GM19099 (cell line): ENCODE results near the gene CNTFR.

ENCODE experiments used
- POLR2A ChIP-seq: IDR thresholded peaks from 3 replicates; pipeline ENCODE4 v1.6.1; 2011; ENCODE audit warnings: low read depth; ENCODE audit not compliant: insufficient read length; ENCODE audit errors: extremely low read depth

CNTFR gene

DNA sequence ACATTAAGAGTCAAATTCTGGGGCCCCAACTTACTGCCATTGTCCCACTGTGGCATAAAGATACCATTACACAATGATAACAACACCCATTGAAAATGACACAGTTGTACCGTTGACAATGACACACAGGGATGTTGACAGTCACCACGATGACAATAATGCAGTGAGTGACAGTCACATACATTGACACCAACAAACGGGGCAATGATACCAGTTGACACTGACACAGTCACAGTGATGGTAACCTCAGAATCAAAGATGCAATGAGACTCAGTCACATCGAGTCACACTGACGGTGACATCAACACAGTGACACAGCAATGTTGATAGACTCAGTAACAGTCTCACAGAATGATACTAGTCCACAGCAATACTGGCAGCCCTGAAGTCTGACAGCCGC lies 16.9 kb downstream of the CNTFR start:
- TF ChIP-seq POLR2A, result no peak

DNA sequence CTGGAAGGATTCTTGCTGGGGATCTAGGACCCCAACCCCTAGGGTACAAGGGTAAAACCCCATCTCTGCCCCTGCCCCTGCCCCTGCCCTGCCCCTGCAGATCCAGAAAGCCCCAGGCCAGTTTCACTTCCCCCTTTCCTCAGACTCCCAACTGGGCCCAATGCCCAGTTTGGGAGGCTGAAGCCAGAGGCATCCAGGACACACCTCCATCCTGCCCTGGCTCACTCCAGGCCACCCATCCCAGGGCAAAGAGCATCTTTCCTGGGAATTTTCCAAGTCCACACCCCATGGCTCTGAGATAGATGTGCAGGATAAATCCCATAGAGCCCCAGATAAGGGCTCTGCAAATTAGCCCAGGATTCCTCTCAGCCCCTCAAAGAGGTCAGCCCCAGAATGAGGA lies 17.4 kb downstream of the CNTFR start:
- TF ChIP-seq POLR2A, result no peak

DNA sequence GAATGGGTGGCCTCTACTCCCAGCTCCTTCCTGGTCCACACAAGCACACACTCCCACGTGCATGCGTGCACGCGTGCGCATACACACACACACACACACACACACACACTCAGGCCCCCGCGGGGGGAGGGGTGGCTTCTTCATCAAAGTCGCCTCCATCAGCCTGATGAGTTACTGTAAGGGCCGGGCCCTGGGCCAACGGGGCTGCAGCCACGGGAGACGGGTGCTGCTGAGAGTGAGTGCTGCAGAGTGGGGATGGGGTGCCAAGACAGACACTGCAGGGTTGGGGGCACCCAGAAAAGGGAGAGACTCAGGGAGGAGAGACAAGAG lies 18.1 kb downstream of the CNTFR start:
- TF ChIP-seq POLR2A, result no peak

DNA sequence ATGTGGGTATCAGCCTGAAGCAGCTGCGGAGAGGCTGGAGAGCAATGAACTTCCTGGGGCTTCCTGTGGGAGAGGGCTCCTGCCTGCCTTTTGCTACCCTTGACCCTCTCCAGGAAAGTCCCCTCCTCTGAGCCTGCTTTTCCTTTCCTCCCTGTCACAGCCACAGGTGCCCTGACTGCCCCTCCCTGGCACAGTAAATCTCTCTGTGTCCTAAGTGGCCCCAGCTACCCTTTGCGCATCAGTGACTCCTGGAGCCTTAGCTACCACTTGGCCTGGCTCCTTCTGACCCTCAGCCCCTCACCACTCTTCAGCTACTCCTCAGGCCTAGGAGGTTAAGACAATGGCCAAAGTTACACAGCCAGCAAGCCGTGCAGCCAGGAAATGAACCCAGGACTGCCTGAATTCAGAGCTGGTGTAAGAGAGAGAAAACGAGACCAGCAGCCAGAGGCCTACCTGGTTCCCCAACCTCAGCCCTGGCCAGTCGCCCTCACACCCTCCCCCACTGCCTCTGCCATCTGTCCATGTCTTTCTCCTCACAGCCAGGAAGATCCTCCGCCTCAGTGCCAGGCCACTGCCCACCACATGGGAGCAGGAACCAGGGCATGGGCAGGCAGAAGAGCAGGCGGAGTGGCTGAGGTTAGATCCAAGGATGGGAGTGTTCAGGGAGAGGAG lies 18.6 kb downstream of the CNTFR start:
- no peak for TF ChIP-seq POLR2A

DNA sequence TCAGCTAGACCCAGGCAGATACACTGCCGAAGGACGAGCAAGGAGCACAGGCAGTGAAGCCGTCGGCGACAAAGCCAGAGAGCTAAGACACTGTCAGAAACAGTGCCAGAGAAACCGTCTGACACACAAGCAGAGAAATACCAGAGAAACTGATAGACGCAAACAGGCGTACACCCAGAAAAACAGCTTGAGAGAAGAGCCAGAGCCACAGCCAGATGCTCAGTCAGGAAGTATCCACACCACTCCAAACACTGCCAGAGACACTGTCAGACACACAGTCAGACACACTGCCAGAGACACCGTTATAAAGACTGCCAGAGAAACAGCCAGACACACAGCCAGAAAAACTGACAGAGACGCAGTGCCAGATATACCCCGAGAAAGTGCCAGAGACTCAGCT lies 19.1 kb downstream of the CNTFR start:
- TF ChIP-seq POLR2A, result no peak

DNA sequence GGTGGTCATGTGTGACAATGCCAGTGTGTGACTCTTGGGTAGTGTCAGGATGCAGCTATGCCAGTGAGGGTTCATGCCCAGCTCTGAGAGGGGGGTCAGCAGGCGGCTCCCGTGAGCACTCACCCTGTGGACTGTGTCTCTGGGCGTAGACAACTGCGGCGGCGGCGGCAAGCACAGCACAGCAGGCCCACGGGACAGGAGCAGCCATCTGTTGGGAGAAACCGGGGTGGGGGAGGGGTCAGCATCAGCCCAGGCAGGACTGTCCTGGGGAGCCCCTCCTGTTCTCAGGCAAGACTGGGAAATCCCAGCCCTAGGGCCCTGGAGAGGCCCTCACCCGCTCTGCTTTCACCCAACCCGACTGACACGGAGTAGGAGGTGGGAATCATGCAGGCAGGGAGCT lies 20.8 kb downstream of the CNTFR start:
- TF ChIP-seq POLR2A, result no peak

DNA sequence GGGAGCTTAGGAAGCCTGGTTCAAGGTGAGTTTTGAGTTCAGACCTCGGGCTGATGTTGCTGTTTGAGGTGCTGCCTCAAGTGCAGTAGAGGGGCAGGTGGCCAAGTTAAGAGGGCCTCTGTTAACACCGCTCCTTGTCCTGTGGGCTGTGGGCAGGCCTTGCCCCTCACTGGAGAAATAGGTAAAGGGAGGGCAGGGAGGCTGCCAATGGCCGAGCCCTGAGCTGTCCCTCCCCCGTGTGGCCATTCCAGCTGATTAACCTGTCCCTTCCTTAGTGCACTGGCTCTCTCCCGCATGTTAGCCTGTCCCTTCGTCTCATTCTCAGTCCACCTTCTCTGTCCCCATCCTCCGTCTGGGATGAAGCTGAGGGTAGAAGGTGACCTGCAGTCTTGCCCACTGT lies 21.4 kb downstream of the CNTFR start:
- TF ChIP-seq POLR2A, result no peak

DNA sequence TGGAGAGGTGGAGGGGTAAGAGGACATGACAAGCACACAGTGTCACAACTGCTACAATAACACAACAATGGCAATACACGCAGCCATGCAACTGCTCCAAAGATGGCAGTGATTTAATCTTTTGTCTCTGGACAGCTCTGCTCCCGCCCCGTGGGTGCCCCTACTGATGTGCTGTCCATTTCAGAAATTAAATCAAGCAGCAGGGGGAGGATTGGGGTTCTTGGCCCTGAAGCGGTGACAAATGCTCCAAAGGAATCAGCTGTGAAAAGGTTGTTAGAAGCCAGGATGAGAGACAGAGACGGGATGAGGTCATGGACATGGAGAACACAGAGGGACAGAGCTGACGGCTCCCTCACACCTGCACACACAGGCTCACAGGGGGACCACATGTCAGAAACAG lies 22.6 kb downstream of the CNTFR start:
- no peak for TF ChIP-seq POLR2A

DNA sequence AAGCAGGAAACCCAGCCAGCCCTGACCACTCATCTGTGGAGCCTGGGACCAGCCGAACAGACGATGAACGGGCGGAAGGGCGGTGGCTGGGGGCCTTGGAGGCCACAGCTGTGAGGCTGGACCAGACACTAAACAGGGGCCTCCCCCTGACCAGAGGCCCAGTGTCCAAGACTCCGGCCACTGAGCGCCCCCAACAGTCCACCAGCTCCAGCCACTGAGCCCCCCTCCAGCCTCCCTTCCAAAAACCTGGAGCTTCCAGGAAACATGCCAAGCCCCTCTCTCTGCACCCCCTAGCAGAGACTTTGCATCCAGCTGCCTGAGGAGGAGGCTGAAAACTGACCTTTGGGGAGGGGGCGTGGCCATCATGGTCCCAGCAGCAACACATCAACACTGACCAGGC lies 23.2 kb downstream of the CNTFR start:
- no peak for TF ChIP-seq POLR2A

DNA sequence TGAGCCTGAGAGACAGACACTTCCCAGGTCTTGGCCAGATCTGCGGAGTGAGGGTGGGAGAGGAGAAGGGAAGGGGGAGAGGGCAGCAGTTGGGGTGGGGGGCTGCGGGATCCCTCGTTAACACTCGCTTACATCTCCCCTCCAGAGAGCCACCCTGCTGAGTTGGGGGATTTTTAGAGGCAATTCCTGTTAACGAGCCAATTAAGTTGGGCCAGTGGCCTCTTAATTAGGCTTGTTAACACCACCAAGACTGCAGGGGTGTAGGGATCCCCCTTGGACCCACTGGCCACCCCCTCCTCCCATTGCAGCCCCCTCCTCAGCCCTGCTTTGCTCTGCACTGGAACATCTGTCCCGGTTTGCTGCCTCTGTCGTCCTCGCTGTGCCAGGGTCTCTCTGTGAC lies 23.7 kb downstream of the CNTFR start:
- no peak for TF ChIP-seq POLR2A

DNA sequence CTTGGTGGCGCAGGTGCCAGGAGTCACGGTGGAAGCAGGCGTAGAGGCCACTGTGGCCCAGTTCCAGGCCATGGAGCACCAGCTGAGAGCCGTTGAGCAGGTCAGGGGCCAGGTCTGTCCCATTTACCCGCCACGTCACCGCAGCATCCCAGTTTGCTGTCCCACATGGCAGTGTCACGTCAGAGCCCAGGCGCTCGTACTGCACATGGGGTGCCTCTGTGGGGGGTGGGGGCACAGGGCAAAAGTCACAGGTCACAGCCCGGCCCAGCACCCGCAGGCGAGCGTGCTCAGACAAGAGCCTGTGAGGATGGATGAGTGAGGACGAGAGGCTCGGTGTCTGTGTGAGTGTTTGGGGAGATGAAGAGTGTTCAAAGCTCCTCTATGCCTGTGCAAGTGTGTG lies 24.9 kb downstream of the CNTFR start:
- no peak for TF ChIP-seq POLR2A

DNA sequence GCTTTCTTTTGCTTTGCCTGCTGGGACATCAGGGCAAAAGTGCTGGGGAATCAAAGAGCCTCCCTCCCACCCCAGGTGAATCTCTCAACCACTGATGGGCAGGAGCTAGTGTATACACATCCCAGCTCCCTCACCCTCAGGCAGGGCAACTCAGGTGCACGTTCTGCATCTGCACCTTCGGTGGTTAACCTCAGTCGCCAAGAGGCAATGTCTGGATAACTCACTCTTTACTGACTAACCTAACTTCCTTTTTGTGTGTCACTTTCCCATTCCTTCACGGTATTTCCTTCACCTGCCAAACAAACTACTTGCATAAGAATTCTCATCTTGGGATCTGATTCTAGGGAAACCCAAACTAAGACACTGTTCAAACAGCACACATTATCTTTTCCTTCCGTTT lies 26.3 kb downstream of the CNTFR start:
- no peak for TF ChIP-seq POLR2A

DNA sequence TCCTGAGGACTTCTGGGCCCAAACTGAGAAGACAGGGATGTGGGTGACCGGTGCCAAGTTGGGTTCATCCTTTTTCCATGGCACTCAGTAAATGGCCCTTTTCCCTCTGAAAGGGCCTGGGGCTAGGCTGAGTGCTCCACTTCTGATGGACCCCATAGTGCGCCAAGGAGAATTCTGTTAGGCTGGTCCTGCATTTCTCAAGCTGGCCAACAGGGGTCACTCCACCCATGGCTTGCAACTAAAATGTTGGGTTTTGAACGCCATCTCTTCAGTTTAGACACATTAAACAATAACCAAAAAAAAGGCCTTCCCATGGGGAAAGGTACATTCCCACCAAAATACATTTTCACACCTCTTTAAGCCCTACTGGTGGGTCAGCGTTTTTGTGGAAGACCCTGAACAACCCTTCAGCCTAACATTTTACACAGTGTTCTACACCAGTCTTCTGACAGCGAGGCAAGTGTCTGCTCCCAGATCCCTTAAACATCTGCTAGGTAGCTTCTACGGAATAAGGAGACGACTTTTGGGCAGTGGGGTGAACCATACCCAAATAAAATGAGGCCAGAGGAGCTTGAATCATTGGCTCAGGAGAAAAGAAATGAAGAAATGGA lies 27.3 kb downstream of the CNTFR start:
- no peak for TF ChIP-seq POLR2A

DNA sequence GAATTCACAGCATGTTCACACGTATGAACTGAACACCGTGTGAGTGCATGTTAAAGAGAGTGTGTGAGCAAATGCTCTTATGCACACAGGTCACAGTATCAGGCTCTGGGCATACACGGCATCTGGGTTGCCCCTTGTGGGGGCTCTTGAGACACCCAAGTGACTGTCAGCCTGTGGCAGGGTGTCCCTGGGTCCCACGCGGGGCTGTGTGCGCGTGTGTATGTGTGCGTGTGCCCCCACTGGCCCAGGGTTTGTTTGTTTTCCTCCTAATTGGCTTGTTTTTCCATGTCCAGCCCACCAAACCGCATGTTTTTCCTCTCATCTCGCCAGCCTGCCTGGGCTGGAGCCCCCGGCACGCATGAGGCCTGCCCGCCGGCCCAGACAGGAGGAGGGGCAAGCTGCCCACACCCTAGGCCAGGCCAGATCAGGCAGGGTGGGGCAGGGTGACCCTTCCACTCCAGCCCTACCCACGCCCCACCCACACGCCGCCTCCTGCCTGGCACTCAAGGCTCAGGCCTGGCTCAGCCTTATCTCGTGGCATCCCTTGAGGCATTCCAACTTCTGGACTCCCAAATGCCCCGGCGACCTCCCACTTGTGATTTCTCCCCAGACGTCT lies 28.8 kb downstream of the CNTFR start:
- no peak for TF ChIP-seq POLR2A

DNA sequence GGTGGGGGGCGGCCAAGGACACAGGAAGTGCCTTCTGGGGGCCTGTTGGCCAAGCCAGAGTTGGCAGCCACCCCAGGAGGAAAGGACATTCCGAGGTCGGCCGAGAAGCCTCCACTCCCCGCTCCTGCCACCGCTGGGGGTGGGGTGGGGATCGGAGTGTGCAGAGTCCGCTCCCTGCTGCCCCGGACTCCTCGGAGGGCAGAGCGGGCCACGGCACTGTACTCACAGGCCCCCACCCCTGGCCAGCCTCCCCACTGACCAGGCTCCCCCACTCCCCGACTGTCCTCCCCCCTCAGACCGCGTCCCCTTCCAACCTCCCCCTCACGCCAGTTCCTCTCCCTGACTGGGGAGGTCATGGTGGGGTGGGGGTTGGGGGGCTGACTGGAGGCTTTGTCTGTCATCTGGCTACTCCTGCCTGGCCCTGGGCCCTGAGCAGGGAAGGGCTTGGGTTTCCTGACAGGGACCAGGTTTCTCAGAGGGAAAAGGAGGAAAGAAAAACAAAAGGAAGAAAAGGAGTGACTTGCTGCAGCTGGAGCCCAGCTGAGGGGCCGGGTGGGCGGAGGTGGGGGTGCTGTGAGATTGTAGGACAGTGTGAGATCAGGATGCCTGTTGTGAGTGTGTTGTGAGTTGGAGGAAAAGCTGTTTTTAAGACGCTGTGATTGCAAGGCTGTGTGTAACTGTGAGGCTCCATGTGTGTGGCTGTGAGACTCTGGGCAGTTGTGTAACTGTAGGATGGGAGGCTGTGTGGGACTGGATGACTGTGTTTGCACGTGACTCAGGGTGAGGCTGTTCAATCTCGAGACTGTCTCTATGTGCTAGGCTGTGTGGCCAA lies 29.7 kb downstream of the CNTFR start:
- TF ChIP-seq POLR2A, result no peak
